Measurements from ENCODE around the gene CMIP.

The CMIP gene

DNA sequence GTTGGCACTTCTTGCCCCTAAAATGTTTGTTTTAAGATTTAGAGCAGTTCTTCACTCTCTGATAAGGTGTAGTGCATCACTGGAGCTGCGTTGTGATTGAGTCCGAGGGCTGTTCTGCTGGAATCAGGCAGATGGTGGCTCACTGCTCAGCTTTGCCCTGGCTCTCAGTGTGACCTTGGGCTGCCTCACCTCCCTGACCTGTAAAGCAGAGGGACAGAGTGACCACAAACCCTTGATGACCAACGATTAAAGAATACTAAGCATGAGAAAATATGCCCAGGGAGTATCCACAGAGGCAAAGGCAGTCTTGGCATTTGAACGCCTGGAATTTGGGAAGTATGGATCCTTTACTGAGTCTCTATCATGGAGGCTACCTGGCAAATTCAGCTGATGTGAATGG lies 18.1 kb downstream of the CMIP start:
- no peak for DNase-seq (ENCODE audit: low read depth)

- DNase-seq (ENCODE audit: low read depth): no peak
These were observed 18.8 kb downstream of the CMIP start for GRCh38 chr16:81463296-81463890.

GRCh38 chr16:81464279-81464678 lies 19.7 kb downstream of the CMIP start:
- DNase-seq (ENCODE audit: low read depth): no peak

DNA sequence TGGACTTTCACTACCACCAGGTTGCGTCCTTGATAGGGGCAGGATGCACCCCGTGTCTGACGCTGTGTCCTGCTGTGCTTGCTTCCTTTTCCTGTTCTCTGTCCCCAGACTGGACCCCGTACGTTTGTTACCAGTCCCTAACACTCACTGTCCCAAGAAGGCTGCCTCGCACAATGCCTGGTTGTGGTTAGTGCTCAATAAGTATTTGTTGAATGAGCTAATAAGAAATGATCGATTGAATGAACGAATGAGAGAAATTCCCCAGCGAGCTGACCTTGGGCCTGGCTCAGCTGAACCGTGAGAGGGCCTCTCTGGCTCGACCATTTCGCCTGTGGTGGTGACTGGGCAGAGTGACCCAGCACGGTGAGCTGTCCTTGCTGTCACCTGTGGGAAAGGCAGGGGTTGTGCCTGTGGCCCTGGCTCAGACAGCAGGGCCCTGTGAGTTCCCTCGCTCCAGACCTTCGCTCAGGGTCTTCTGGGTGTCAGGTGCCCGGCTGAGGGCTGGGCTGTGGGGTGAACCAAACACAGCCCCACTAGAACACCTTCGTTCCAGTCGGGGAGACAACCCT lies 20.9 kb downstream of the CMIP start:
- no peak for DNase-seq (ENCODE audit: low read depth)

DNA sequence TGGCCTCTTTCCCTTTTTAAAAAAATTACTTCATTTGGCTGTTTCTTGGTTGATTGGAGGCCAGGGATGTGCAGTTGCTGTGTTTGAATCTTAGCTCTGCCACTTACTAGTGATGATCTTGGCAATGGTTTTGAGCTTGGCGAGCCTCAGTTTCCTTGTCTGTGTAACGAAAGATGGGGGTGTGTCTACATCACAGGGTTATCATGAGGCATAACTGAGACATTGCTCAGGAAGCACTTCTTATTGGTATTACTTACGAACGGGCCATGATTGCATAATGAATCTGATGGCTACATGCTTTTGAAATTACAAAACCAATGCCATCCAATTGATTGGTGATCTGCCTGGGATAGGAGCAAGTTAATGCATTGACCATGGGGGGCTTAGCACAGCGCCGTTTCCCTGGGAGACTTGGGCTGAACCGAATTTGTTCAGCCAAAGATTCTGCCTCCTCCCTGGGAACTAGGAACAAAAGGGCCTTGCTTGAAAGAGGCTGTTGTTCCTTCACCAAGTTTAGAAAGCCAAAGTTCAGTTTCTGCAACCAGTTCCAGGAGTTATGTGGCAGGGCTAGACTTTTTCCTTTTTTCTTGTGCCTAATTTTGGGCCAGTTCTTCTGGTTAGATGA lies 21.9 kb downstream of the CMIP start:
- DNase-seq (ENCODE audit: low read depth): no peak

- DNase-seq (ENCODE audit: low read depth): no peak
These were observed 22.5 kb downstream of the CMIP start for GRCh38 chr16:81467072-81467471.

- no peak for DNase-seq (ENCODE audit: low read depth)
These were observed 23.2 kb downstream of the CMIP start for GRCh38 chr16:81467815-81468214.

GRCh38 chr16:81468269-81468902 lies 23.8 kb downstream of the CMIP start:
- DNase-seq (ENCODE audit: low read depth): no peak

- no peak for DNase-seq (ENCODE audit: low read depth)
These were observed 24.6 kb downstream of the CMIP start for GRCh38 chr16:81469183-81469677.

- DNase-seq (ENCODE audit: low read depth): no peak
These were observed 25.3 kb downstream of the CMIP start for GRCh38 chr16:81469710-81470535.

GRCh38 chr16:81470796-81471636 lies 26.4 kb downstream of the CMIP start:
- no peak for DNase-seq (ENCODE audit: low read depth)

- DNase-seq (ENCODE audit: low read depth): no peak
These were observed 27.3 kb downstream of the CMIP start for GRCh38 chr16:81471882-81472281.

GRCh38 chr16:81472391-81472790 lies 27.8 kb downstream of the CMIP start:
- no peak for DNase-seq (ENCODE audit: low read depth)

GRCh38 chr16:81473066-81473488 lies 28.5 kb downstream of the CMIP start:
- no peak for DNase-seq (ENCODE audit: low read depth)

DNA sequence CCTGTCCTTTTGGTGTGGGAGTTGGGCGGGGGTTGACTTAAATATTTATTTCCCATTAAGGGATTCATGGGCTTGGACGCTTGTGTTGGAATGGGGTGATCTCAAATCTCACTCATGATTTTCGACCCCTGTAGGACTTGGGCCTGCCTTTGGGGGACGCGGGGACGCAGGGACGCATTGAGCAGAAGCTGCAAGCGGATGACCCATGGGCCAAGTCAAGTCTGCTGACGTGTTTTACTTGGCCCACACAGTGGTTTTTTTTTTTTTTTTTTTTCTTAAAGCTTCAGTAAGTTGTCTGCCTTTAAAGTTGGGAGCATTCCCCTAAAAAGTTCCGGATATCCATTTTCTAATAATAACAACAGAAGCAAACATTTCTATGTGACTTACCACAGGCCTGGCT lies 28.9 kb downstream of the CMIP start:
- no peak for DNase-seq (ENCODE audit: low read depth)

GRCh38 chr16:81473969-81474959 lies 29.7 kb downstream of the CMIP start:
- DNase-seq (ENCODE audit: low read depth): no peak

DNA sequence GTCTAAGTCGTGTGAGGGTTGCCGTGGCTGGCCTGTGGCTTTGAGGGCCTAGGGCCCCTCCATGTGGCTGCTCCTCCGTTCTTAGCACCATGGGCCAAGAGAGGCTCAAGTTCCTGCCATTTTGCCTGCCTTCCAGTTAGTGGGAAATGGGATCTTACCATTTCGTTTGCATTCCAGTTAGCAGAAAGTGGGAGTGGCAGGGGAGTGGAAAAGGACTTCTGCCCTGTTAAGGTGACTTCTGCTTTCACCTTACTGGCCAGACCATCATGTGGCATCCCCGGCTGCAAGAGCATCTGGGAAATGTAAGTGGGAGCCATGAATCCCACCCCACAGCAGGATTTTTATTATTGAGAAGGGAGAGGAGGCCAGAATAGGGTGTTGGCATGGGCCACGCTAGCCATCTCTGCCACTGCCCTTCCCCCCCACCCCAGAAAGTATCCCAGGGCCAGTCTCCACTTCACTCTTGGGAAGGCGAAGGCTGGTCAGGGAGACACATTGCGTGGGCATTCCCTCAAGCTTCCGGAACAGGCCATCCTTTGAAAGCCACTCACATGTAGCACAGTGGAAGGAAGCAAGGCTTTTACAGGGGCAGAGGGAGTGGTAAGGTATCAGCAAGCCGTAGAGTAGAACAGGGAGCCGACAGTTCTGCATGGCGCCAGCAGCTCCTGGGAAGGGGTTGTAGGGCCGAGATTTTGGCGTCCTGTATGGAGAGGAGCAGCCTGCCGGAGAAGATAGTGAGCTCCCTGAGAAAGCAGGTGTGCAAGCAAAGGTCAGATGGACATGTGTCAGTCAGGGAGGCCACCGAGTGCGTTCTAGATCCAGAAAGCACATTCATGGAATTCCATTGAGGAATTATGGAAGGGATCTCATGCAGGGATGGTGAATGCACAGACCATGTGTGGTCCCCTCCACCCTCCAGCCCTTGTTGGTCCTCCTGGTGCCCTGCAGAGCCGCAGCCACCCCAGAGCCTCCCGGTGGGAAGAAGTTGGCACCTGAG lies 33.4 kb downstream of the CMIP start:
- DNase-seq (ENCODE audit: low read depth): no peak

DNA sequence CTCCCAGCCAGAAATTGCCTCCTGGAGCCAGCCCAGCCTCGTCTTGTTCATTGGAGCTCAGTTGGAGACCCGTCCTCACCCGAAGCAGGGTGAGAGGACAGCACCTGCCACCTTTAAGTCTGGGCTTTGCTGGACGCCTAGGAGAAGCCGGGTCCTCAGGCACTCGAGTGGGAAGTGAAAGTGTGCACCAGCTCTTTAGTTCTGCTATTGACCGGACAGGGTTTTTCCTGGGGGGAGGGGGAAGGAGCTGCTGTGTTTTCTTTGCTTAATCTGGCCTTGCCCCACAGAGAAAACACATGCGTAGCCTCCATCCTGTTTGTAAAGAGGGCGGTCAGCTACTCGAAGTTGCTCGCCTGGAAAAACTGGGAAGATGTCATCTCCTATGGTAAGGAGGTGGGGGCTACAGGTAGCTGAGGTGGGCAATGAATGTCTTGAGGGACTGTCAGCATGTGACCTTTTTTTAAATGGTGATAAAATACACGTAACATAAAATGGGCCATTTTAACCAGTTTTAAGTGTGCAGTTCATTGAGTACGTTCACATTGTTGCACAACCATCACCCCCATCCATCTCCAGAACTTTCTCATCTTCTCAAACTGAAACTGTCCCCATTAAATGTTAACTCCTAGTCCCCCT lies 34.4 kb downstream of the CMIP start:
- no peak for DNase-seq (ENCODE audit: low read depth)

All from HS-5 (cell line).